GM13977 (cell line): ENCODE data around the gene TMEM109.

ENCODE experiments used
- DNase-seq: peaks from one replicate; pipeline ENCODE4 v3.0.0; 2012; ENCODE audit warnings: low spot score
- in situ Hi-C: fragments of 300-500 bp; cut with MboI; formaldehyde crosslinking; loops from one replicate; pipeline ENCODE4 v1.12.0; 2022; ENCODE audit warnings: low sequenced_read_pairs, low pct_unique_long_range_greater_than_20kb, mixed read lengths, inconsistent platforms; ENCODE audit not compliant: unreplicated experiment
- TF ChIP-seq, protein P1 (sequence below): IDR thresholded peaks from 2 replicates; pipeline ENCODE4 v1.5.1; 2012; ENCODE audit warnings: mild to moderate bottlenecking, control low read depth; ENCODE audit not compliant: insufficient read depth; ENCODE audit errors: extremely low read depth, missing control alignments

TMEM109 gene

DNA sequence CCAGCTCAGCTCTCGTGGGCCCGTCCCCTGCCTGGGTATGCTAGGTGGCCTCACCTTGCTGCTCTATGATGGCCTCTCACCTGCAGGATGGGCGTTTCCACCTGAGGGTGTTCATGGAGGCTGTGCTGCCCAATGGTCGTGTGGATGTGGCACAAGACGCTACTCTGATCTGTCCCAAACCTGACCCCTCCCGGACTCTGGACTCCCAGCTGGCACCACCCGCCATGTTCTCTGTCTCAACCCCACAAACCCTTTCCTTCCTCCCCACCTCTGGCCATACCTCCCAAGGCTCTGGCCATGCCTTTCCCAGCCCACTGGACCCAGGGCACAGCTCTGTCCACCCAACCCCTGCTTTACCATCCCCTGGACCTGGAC lies 44.5 kb upstream of the TMEM109 start:
- in situ Hi-C loops = no loop called here
- TF ChIP-seq, protein P1, sequence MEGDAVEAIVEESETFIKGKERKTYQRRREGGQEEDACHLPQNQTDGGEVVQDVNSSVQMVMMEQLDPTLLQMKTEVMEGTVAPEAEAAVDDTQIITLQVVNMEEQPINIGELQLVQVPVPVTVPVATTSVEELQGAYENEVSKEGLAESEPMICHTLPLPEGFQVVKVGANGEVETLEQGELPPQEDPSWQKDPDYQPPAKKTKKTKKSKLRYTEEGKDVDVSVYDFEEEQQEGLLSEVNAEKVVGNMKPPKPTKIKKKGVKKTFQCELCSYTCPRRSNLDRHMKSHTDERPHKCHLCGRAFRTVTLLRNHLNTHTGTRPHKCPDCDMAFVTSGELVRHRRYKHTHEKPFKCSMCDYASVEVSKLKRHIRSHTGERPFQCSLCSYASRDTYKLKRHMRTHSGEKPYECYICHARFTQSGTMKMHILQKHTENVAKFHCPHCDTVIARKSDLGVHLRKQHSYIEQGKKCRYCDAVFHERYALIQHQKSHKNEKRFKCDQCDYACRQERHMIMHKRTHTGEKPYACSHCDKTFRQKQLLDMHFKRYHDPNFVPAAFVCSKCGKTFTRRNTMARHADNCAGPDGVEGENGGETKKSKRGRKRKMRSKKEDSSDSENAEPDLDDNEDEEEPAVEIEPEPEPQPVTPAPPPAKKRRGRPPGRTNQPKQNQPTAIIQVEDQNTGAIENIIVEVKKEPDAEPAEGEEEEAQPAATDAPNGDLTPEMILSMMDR = no peak
- DNase-seq = no peak

DNA sequence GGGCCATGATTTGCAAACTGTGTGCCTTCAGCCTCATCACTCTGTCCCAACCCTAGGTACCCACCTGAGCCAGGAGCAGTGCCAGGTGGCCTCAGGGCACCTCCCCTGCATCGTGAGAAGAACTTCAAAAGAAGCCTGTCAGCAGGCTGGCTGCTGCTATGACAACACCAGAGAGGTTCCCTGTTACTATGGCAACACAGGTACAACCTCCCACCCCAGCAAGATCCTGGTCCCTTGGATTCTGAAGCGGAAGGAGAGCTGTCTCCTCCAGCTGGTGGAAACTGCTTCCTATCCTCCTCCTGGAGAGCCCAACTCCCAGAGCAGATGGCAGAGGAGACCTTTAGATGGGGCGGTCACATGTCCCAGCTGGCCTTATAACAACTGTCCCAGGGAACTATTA lies 43.7 kb upstream of the TMEM109 start:
- DNase-seq = no peak
- in situ Hi-C loops = no loop called here
- TF ChIP-seq, protein P1 = no peak

DNA sequence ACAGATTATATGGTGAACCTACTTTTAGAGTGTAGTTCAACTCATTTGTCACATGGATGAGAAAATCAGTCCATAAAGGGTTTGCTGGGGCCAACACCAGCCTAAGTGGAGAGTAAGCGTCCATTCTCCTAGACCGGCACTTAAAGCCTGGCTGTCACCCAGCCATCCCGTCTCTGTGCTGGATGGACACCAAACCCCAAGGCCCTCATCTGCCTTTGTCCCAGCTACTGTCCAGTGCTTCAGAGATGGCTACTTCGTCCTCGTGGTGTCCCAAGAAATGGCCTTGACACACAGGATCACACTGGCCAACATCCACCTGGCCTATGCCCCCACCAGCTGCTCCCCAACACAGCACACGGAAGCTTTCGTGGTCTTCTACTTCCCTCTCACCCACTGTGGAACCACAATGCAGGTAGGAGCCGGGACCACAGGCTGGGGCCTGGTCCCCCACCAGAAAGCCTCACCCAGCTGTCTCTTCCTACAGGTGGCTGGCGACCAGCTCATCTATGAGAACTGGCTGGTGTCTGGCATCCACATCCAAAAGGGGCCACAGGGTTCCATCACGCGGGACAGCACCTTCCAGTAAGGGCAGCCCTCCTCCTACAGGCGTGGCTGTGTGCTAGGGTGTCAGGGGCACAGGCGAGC lies 43.1 kb upstream of the TMEM109 start:
- no peak for DNase-seq
- in situ Hi-C loops = no loop called here
- TF ChIP-seq, protein P1 = no peak

DNA sequence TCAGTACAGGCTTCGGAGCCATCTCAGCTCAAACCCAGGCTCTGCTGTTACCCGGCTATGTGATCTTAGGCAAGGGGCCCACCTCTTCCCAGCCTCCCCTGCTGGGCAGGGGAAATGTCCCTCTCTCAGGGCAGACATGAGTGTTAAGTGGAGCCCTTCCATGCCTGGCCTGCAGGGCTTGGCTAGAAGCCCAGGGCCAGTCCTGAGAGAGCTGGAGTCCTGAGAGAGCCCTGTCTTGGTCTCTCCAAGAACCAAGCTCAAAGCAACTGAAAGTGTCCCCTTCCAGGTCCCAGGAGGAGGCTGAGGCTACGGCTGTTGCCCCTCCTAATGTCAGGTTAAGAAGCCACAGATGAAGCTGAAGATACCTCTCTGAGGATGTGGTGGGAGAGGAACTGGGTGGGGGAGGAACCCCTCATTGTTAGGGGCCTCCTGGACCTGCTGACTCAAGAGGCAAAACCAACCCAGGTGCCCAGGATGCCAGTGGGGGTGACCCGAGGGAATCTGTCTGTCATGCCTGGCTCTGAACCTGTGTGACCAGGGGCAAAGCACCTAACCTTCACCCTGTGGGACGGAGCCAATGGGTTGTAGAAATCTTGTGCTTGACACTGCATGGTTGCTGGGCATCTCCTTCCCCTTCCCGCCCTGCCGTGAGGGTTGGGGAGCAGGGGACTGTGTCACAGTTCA lies 42.4 kb upstream of the TMEM109 start:
- TF ChIP-seq, protein P1 = no peak
- in situ Hi-C loops = no loop called here
- no peak for DNase-seq

DNA sequence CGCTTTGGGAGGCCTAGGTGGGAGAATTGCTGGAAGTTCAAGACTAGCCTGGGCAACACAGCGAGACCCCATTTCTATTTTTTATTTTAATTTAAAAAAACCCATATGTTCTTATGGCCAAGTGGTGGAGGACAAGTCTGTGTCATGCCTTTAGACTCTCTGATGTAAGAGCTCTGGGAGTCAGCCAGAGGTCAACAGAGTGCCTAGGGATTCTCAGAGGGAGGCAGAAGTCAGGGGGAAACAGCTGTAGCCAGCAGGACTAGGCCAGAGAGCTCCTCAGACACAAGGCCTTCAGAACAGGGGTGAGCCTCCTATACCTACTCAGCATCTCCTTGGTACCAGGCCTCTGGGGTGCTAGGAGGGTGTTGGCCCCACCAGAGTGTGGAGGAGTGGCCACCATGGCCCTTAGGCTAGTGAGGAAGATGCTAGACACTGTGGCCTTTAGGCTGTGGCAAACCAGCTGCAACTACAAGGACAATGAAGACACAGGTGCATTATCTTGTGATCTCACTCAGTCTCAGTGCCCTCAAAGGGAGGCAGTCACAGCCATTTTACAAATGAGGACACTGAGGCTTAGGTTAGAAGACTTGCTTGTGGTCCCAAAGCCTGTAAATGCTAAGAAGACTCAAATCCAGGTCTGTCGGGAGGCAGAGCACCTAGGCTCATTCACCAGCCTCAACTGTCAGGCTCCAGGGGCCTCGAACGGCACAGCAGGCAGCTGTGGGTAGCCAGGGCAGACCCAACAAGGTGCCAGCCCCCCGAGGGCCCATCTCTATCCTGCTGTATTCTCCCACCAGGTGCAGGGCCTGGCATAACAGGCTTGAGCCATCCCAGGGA lies 41.6 kb upstream of the TMEM109 start:
- no peak for DNase-seq
- in situ Hi-C loops = no loop called here
- TF ChIP-seq, protein P1 = no peak

DNA sequence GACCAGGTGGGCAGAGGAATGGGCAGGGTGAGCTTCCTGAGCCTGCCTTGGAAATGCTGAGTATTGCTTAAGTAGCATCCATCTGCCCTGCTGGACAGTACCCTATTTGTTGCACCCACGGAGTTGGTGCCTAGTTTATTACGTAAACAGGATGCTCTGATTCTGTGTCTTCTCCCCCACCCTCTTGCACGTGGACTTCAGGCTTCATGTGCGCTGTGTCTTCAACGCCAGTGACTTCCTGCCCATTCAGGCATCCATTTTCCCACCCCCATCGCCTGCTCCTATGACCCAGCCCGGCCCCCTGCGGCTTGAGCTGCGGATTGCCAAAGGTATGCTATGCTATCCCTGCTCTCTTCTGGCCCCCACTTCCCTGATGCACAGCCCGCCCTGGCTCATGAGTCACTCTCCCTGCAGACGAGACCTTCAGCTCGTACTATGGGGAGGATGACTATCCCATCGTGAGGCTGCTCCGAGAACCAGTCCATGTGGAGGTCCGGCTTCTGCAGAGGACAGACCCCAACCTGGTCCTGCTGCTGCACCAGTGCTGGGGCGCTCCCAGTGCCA lies 40.9 kb upstream of the TMEM109 start:
- in situ Hi-C loops = no loop called here
- DNase-seq = no peak
- TF ChIP-seq, protein P1 = no peak
